GM12875 (cell line): ENCODE data around the gene RHOH.
"Not testable (repeated sequence)": the region's sequence is repeated elsewhere in the genome, so short reads cannot be mapped to it uniquely, and the experiment has no call there.

Source experiments
- H3K4me3 ChIP-seq: one replicate; pipeline ENCODE4 v1.5.1; 2011; ENCODE audit warnings: low read depth, low read length, control low read depth
- CTCF ChIP-seq: IDR thresholded peaks from 2 replicates; pipeline ENCODE4 v1.5.1; 2011; ENCODE audit warnings: low read depth, mild to moderate bottlenecking, control low read depth, inconsistent platforms, low read length, moderate library complexity, borderline replicate concordance; ENCODE audit not compliant: insufficient read depth

Gene RHOH

GRCh38 chr4:40275065-40275730 lies 78.4 kb downstream of the RHOH start:
- TF ChIP-seq CTCF, result no peak
- no peak overlapping the region for H3K4me3 ChIP-seq

GRCh38 chr4:40276546-40276945 lies 79.7 kb downstream of the RHOH start:
- no peak for TF ChIP-seq CTCF
- H3K4me3 ChIP-seq, result no peak overlapping the region

GRCh38 chr4:40280586-40280985 lies 83.8 kb downstream of the RHOH start:
- TF ChIP-seq CTCF, result no peak
- H3K4me3 ChIP-seq, result no peak overlapping the region

GRCh38 chr4:40281099-40281498 lies 84.3 kb downstream of the RHOH start:
- no peak for TF ChIP-seq CTCF
- no peak overlapping the region for H3K4me3 ChIP-seq

- TF ChIP-seq CTCF, result no peak
Observed at GRCh38 chr4:40281913-40282312, 85.1 kb downstream of the RHOH start.

GRCh38 chr4:40282857-40283256 lies 86.0 kb downstream of the RHOH start:
- H3K4me3 ChIP-seq, result not testable (repeated sequence)

More at GRCh38 chr4:40281913-40282312, 85.1 kb downstream of the RHOH start:
- H3K4me3 ChIP-seq, result no peak overlapping the region

- H3K4me3 ChIP-seq, result no peak overlapping the region
- TF ChIP-seq CTCF, result no peak
Observed at GRCh38 chr4:40283413-40283812, 86.6 kb downstream of the RHOH start.
